C4-2B (cell line): Measurements from ENCODE around the gene CPN2.

Source experiments
- CTCF ChIP-seq: fragments of 450-650 bp; conservative IDR thresholded peaks from 2 replicates; pipeline ENCODE4 v1.5.1; 2017; ENCODE audit warnings: mild to moderate bottlenecking
- ZFX ChIP-seq: fragments of 450-650 bp; IDR thresholded peaks from 2 replicates; pipeline ENCODE4 v1.6.1; 2017

GRCh38 chr3:194308601-194309449, 42.3 kb downstream of the CPN2 start:
- TF ChIP-seq CTCF = no peak
- TF ChIP-seq ZFX = no peak
